ENCODE measurements around the gene CALML5.

The CALML5 gene

GRCh38 chr10:5532618-5533097 is 33.3 kb upstream of the CALML5 start:
- DNase-seq = no peak

GRCh38 chr10:5532307-5532605 is 32.9 kb upstream of the CALML5 start:
- DNase-seq = no peak

GRCh38 chr10:5531558-5532306 is 32.4 kb upstream of the CALML5 start:
- no peak for DNase-seq

GRCh38 chr10:5530846-5531557 is 31.6 kb upstream of the CALML5 start:
- no peak for DNase-seq

GRCh38 chr10:5530412-5530806 is 31.0 kb upstream of the CALML5 start:
- DNase-seq = no peak

- DNase-seq = no peak
These were observed 30.5 kb upstream of the CALML5 start for GRCh38 chr10:5529702-5530411.

- no peak for DNase-seq
These were observed 29.8 kb upstream of the CALML5 start for GRCh38 chr10:5528989-5529701.

GRCh38 chr10:5527332-5528200 is 28.2 kb upstream of the CALML5 start:
- DNase-seq = no peak

- no peak for DNase-seq
These were observed 27.4 kb upstream of the CALML5 start for GRCh38 chr10:5526691-5527331.

- DNase-seq = no peak
These were observed 26.4 kb upstream of the CALML5 start for GRCh38 chr10:5525561-5526341.

GRCh38 chr10:5524641-5525560 is 25.5 kb upstream of the CALML5 start, which contains the start of gene CALML3:
TSS of gene CALML3 (plus strand) at chr10:5524961. CDS start at chr10:5525086, 125 bp downstream.
- no peak for DNase-seq

- no peak for DNase-seq
These were observed 24.6 kb upstream of the CALML5 start for GRCh38 chr10:5523796-5524574.

- DNase-seq = no peak
These were observed 23.7 kb upstream of the CALML5 start for GRCh38 chr10:5522913-5523560.

GRCh38 chr10:5519054-5519453 is 19.7 kb upstream of the CALML5 start:
- DNase-seq = no peak

- no peak for DNase-seq
These were observed 18.8 kb upstream of the CALML5 start for GRCh38 chr10:5518143-5518542.

- DNase-seq = no peak
These were observed 18.2 kb upstream of the CALML5 start for GRCh38 chr10:5517546-5517945.

- DNase-seq = no peak
These were observed 16.8 kb upstream of the CALML5 start for GRCh38 chr10:5515948-5516761.

Data from activated gamma-delta T cell (primary cell).